H9 (cell line): Measurements from ENCODE around the gene PTK7. TPM values are rescaled to one million over a fixed set of nuclear protein-coding genes. Genes with fewer than 3 reads are reported as not detected.
A peak's percentile ranks its signal among the peaks of the same experiment; 100 is the strongest.

Experiments
- DNase-seq: peaks from one replicate; pipeline ENCODE4 v3.0.0-alpha.2; 2017
- H2AFZ ChIP-seq: one replicate; pipeline ENCODE4 v1.6.1; 2013; ENCODE audit warnings: mild to moderate bottlenecking, low read length, control low read depth, moderate library complexity
- H2AK5ac ChIP-seq: 2 replicates; pipeline ENCODE4 v1.6.1; 2013; ENCODE audit warnings: low read length, control low read depth, mixed read lengths; ENCODE audit not compliant: insufficient read length
- H2BK120ac ChIP-seq: one replicate; pipeline ENCODE4 v1.6.1; 2013; ENCODE audit warnings: low read depth, mild to moderate bottlenecking, low read length, control low read depth, inconsistent platforms; ENCODE audit not compliant: poor library complexity, severe bottlenecking
- H2BK12ac ChIP-seq: 2 replicates; pipeline ENCODE4 v1.6.1; 2013; ENCODE audit warnings: low read length, control low read depth, mixed read lengths, low read depth; ENCODE audit not compliant: insufficient read length
- H2BK15ac ChIP-seq: 2 replicates; pipeline ENCODE4 v1.6.1; 2013; ENCODE audit warnings: low read depth, low read length, control low read depth
- H2BK20ac ChIP-seq: one replicate; pipeline ENCODE4 v1.6.1; 2013; ENCODE audit warnings: low read depth, mild to moderate bottlenecking, low read length, control low read depth, inconsistent platforms; ENCODE audit not compliant: poor library complexity, severe bottlenecking
- H2BK5ac ChIP-seq: 2 replicates; pipeline ENCODE4 v1.6.1; 2013; ENCODE audit warnings: low read length, control low read depth, mixed read lengths; ENCODE audit not compliant: insufficient read length
- H3K14ac ChIP-seq: 2 replicates; pipeline ENCODE4 v1.6.1; 2013; ENCODE audit warnings: low read length, control low read depth; ENCODE audit not compliant: insufficient read depth
- H3K18ac ChIP-seq: 2 replicates; pipeline ENCODE4 v1.6.1; 2013; ENCODE audit warnings: low read depth, mild to moderate bottlenecking, mixed read lengths, low read length, control low read depth; ENCODE audit not compliant: insufficient read length
- H3K23ac ChIP-seq: 2 replicates; pipeline ENCODE4 v1.6.1; 2013; ENCODE audit warnings: low read length, control low read depth, mixed read lengths, low read depth; ENCODE audit not compliant: insufficient read length
- H3K23me2 ChIP-seq: 2 replicates; pipeline ENCODE4 v1.6.1; 2013; ENCODE audit warnings: low read depth, mild to moderate bottlenecking, mixed read lengths, low read length, control low read depth; ENCODE audit not compliant: insufficient read length, poor library complexity, severe bottlenecking
- H3K27ac ChIP-seq: 2 replicates; pipeline ENCODE4 v1.5.1; 2013; ENCODE audit warnings: low read length, control low read depth, mixed read lengths, low read depth; ENCODE audit not compliant: insufficient read length
- H3K27me3 ChIP-seq: 2 replicates; pipeline ENCODE4 v1.6.1; 2013; ENCODE audit warnings: low read length, control low read depth, inconsistent platforms; ENCODE audit not compliant: insufficient read depth
- H3K4ac ChIP-seq: 2 replicates; pipeline ENCODE4 v1.6.1; 2013; ENCODE audit warnings: low read depth, mild to moderate bottlenecking, control low read depth, inconsistent platforms, low read length, moderate library complexity
- H3K4me1 ChIP-seq: 2 replicates; pipeline ENCODE4 v1.6.1; 2013; ENCODE audit warnings: low read length, control low read depth, inconsistent platforms; ENCODE audit not compliant: insufficient read depth
- H3K4me2 ChIP-seq: 2 replicates; pipeline ENCODE4 v1.6.1; 2013; ENCODE audit warnings: low read length, control low read depth, mixed read lengths; ENCODE audit not compliant: insufficient read length, insufficient read depth
- H3K56ac ChIP-seq: 2 replicates; pipeline ENCODE4 v1.6.1; 2013; ENCODE audit warnings: low read depth, mild to moderate bottlenecking, mixed read lengths, low read length, control low read depth; ENCODE audit not compliant: insufficient read length
- H3K79me1 ChIP-seq: 2 replicates; pipeline ENCODE4 v1.6.1; 2013; ENCODE audit warnings: low read depth, mild to moderate bottlenecking, moderate library complexity, low read length, control low read depth, inconsistent platforms; ENCODE audit not compliant: insufficient read depth, poor library complexity, severe bottlenecking
- H3K79me2 ChIP-seq: 2 replicates; pipeline ENCODE4 v1.6.1; 2013; ENCODE audit warnings: low read length, control low read depth, inconsistent platforms; ENCODE audit not compliant: insufficient read depth
- H3K9ac ChIP-seq: 2 replicates; pipeline ENCODE4 v1.6.1; 2013; ENCODE audit warnings: low read length, control low read depth, mixed read lengths; ENCODE audit not compliant: insufficient read length; ENCODE audit errors: extremely low read depth
- H3K9me3 ChIP-seq: one replicate; pipeline ENCODE4 v1.6.1; 2013; ENCODE audit warnings: low read depth, low read length, inconsistent platforms; ENCODE audit not compliant: control insufficient read depth
- H3T11ph ChIP-seq: one replicate; pipeline ENCODE4 v1.6.1; 2013; ENCODE audit warnings: mild to moderate bottlenecking, low read length, control low read depth, inconsistent platforms
- H4K20me1 ChIP-seq: one replicate; pipeline ENCODE4 v1.6.1; 2013; ENCODE audit not compliant: control insufficient read depth, insufficient read length, insufficient read depth
- H4K5ac ChIP-seq: 2 replicates; pipeline ENCODE4 v1.6.1; 2013; ENCODE audit warnings: low read depth, mild to moderate bottlenecking, mixed read lengths, low read length, control low read depth; ENCODE audit not compliant: insufficient read length
- H4K8ac ChIP-seq: replicated peaks from 2 replicates; pipeline ENCODE4 v1.6.1; 2013; ENCODE audit warnings: low read length, control low read depth, mixed read lengths, low read depth; ENCODE audit not compliant: insufficient read length
- H4K91ac ChIP-seq: 2 replicates; pipeline ENCODE4 v1.6.1; 2013; ENCODE audit warnings: low read depth, mild to moderate bottlenecking, moderate library complexity, mixed read lengths, low read length, control low read depth; ENCODE audit not compliant: insufficient read length
- H3K27ac Mint-ChIP-seq, 3 experiments: 2 replicates in 2 of 3; 3 replicates in 1 of 3; pipeline ENCODE4 v1.8.0; 2020 to 2021; ENCODE audit warnings: mixed read lengths in 3 of 3, mild to moderate bottlenecking in 1 of 3, moderate library complexity in 1 of 3
- H3K27me3 Mint-ChIP-seq: 2 replicates; pipeline ENCODE4 v1.8.0; 2021; ENCODE audit warnings: low read depth, mild to moderate bottlenecking, moderate library complexity, mixed read lengths
- H3K36me3 Mint-ChIP-seq, 3 experiments: 2 replicates in 2 of 3; 3 replicates in 1 of 3; pipeline ENCODE4 v1.8.0; 2020 to 2021; ENCODE audit warnings: low read depth in 3 of 3, mixed read lengths in 3 of 3; ENCODE audit not compliant: insufficient read depth in 1 of 3
- H3K4me1 Mint-ChIP-seq, 2 experiments: 2 replicates each; pipeline ENCODE4 v1.8.0; 2020; ENCODE audit warnings: mixed read lengths in 2 of 2
- H3K4me3 Mint-ChIP-seq, 2 experiments: 2 replicates in 1 of 2; 3 replicates in 1 of 2; pipeline ENCODE4 v1.8.0; 2020 to 2021; ENCODE audit warnings: mild to moderate bottlenecking in 2 of 2, mixed read lengths in 2 of 2, moderate library complexity in 1 of 2
- H3K9me3 Mint-ChIP-seq, 2 experiments: 2 replicates in 1 of 2; 3 replicates in 1 of 2; pipeline ENCODE4 v1.8.0; 2020; ENCODE audit warnings: mild to moderate bottlenecking in 2 of 2, mixed read lengths in 2 of 2, moderate library complexity in 1 of 2
- CTCF ChIP-seq: fragments of 200-600 bp; sonication (generic); conservative IDR thresholded peaks from 3 replicates; pipeline ENCODE4 v1.8.0; 2021; ENCODE audit warnings: antibody characterized with exemption, mild to moderate bottlenecking
- WGBS: extraction: QIAGEN DNeasy Blood & Tissue Kit; methylation state at CpG from one replicate; pipeline ENCODE4 v1.1.7; 2013; ENCODE audit warnings: missing lambda C conversion rate, low lambda C conversion rate, mixed read lengths; ENCODE audit not compliant: insufficient read length; ENCODE audit errors: extremely low coverage; 5-methylcytosine and 5-hydroxymethylcytosine counted together
- total RNA-seq: library from RNA; stranded (reverse); gene quantifications from 2 replicates; pipeline ENCODE4 v1.2.1, GENCODE V29; 2021

The PTK7 gene
- total RNA-seq, 1 experiment from 2014 or later = 128 TPM

DNA sequence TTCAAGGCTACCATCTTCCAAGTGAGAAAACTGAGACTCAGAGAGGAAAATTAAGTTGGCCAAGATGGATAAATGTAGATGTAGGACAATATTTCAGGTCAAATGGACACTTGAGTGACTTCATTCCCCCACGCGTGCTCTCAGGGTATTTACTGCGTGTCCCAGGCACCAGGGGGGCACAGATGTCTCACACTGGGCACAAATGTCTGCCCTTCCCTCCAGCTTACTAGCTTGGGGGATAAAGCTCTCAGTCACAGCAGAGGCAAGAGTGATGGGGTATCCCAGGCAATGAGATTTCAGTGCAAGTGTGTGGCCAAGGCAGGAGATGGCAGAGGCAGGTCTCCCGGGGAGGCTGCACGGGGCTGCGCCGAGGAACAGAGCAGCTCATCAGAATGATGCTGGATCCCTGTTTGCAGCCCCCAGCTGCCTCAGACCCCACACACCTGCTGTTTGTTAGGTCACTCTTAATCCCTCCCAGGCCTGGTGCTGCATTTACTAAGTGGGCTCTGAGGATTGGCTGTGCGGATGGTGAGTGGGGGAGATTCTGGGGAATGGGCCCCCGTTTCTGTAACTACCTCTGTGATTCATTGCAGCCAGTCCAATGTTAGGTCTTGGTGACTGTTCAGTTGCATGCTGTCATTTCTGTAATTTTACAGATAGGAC lies 44.1 kb downstream of the PTK7 start:
- H4K5ac ChIP-seq = no peak overlapping the region
- H3K56ac ChIP-seq = no peak overlapping the region
- no peak overlapping the region for H2BK20ac ChIP-seq
- no peaks in the 10 kb centered on the region for H4K20me1 ChIP-seq
- no peak for DNase-seq
- H2BK12ac ChIP-seq = no peak overlapping the region
- no peak overlapping the region for H3K23ac ChIP-seq
- H4K91ac ChIP-seq = no peak overlapping the region
- no peak overlapping the region for H3K4ac ChIP-seq
- H3K4me1 Mint-ChIP-seq = peaks cover 38 to 54% of the 10 kb centered on the region in 2 experiments
- H3K27me3 ChIP-seq = no peaks in the 10 kb centered on the region
- no peak overlapping the region for H3T11ph ChIP-seq
- no peak overlapping the region for H2BK120ac ChIP-seq
- no peaks in the 10 kb centered on the region for H3K27me3 Mint-ChIP-seq
- H2AFZ ChIP-seq = no peak overlapping the region
- H3K27ac ChIP-seq = no peak overlapping the region
- H2AK5ac ChIP-seq = no peak overlapping the region
- H3K23me2 ChIP-seq = no peaks in the 10 kb centered on the region
- H3K14ac ChIP-seq = no peak overlapping the region
- TF ChIP-seq CTCF = no peak
- no peak overlapping the region for H2BK5ac ChIP-seq
- H2BK15ac ChIP-seq = no peak overlapping the region
- no peak overlapping the region for H4K8ac ChIP-seq
- H3K4me1 ChIP-seq = no peaks in the 10 kb centered on the region
- no peaks in the 10 kb centered on the region; a peak in 1 of 7 replicates for H3K36me3 Mint-ChIP-seq
- H3K9ac ChIP-seq = no peak overlapping the region
- peaks cover 3% of the 10 kb centered on the region; the same call in 1 of the 2 replicates for H3K79me2 ChIP-seq
- H3K18ac ChIP-seq = no peak overlapping the region
- no peak overlapping the region for H3K4me2 ChIP-seq
- H3K9me3 Mint-ChIP-seq = no peaks in the 10 kb centered on the region
- H3K9me3 ChIP-seq = no peaks in the 10 kb centered on the region
- peak overlapping the region in 1 of 3 experiments; percentile 72; a peak in 3 of 7 replicates for H3K27ac Mint-ChIP-seq
- H3K79me1 ChIP-seq = no peaks in the 10 kb centered on the region
- WGBS = no CpG with 5 or more reads among the region's 9 CpGs
- no peak overlapping the region for H3K4me3 Mint-ChIP-seq
